H9 (cell line): ENCODE measurements around the gene RAP1GAP2. TPM values are rescaled to one million over a fixed set of nuclear protein-coding genes. Genes with fewer than 3 reads are reported as not detected.

Source experiments
- DNase-seq: peaks from one replicate; pipeline ENCODE4 v3.0.0-alpha.2; 2017
- H2AFZ ChIP-seq: one replicate; pipeline ENCODE4 v1.6.1; 2013; ENCODE audit warnings: mild to moderate bottlenecking, low read length, control low read depth, moderate library complexity
- H2AK5ac ChIP-seq: 2 replicates; pipeline ENCODE4 v1.6.1; 2013; ENCODE audit warnings: low read length, control low read depth, mixed read lengths; ENCODE audit not compliant: insufficient read length
- H2BK120ac ChIP-seq: one replicate; pipeline ENCODE4 v1.6.1; 2013; ENCODE audit warnings: low read depth, mild to moderate bottlenecking, low read length, control low read depth, inconsistent platforms; ENCODE audit not compliant: poor library complexity, severe bottlenecking
- H2BK12ac ChIP-seq: 2 replicates; pipeline ENCODE4 v1.6.1; 2013; ENCODE audit warnings: low read length, control low read depth, mixed read lengths, low read depth; ENCODE audit not compliant: insufficient read length
- H2BK15ac ChIP-seq: 2 replicates; pipeline ENCODE4 v1.6.1; 2013; ENCODE audit warnings: low read depth, low read length, control low read depth
- H2BK20ac ChIP-seq: one replicate; pipeline ENCODE4 v1.6.1; 2013; ENCODE audit warnings: low read depth, mild to moderate bottlenecking, low read length, control low read depth, inconsistent platforms; ENCODE audit not compliant: poor library complexity, severe bottlenecking
- H2BK5ac ChIP-seq: 2 replicates; pipeline ENCODE4 v1.6.1; 2013; ENCODE audit warnings: low read length, control low read depth, mixed read lengths; ENCODE audit not compliant: insufficient read length
- H3K14ac ChIP-seq: 2 replicates; pipeline ENCODE4 v1.6.1; 2013; ENCODE audit warnings: low read length, control low read depth; ENCODE audit not compliant: insufficient read depth
- H3K18ac ChIP-seq: 2 replicates; pipeline ENCODE4 v1.6.1; 2013; ENCODE audit warnings: low read depth, mild to moderate bottlenecking, mixed read lengths, low read length, control low read depth; ENCODE audit not compliant: insufficient read length
- H3K23ac ChIP-seq: 2 replicates; pipeline ENCODE4 v1.6.1; 2013; ENCODE audit warnings: low read length, control low read depth, mixed read lengths, low read depth; ENCODE audit not compliant: insufficient read length
- H3K23me2 ChIP-seq: 2 replicates; pipeline ENCODE4 v1.6.1; 2013; ENCODE audit warnings: low read depth, mild to moderate bottlenecking, mixed read lengths, low read length, control low read depth; ENCODE audit not compliant: insufficient read length, poor library complexity, severe bottlenecking
- H3K27ac ChIP-seq: 2 replicates; pipeline ENCODE4 v1.5.1; 2013; ENCODE audit warnings: low read length, control low read depth, mixed read lengths, low read depth; ENCODE audit not compliant: insufficient read length
- H3K27me3 ChIP-seq: 2 replicates; pipeline ENCODE4 v1.6.1; 2013; ENCODE audit warnings: low read length, control low read depth, inconsistent platforms; ENCODE audit not compliant: insufficient read depth
- H3K4ac ChIP-seq: 2 replicates; pipeline ENCODE4 v1.6.1; 2013; ENCODE audit warnings: low read depth, mild to moderate bottlenecking, control low read depth, inconsistent platforms, low read length, moderate library complexity
- H3K4me1 ChIP-seq: 2 replicates; pipeline ENCODE4 v1.6.1; 2013; ENCODE audit warnings: low read length, control low read depth, inconsistent platforms; ENCODE audit not compliant: insufficient read depth
- H3K4me2 ChIP-seq: 2 replicates; pipeline ENCODE4 v1.6.1; 2013; ENCODE audit warnings: low read length, control low read depth, mixed read lengths; ENCODE audit not compliant: insufficient read length, insufficient read depth
- H3K56ac ChIP-seq: 2 replicates; pipeline ENCODE4 v1.6.1; 2013; ENCODE audit warnings: low read depth, mild to moderate bottlenecking, mixed read lengths, low read length, control low read depth; ENCODE audit not compliant: insufficient read length
- H3K79me1 ChIP-seq: 2 replicates; pipeline ENCODE4 v1.6.1; 2013; ENCODE audit warnings: low read depth, mild to moderate bottlenecking, moderate library complexity, low read length, control low read depth, inconsistent platforms; ENCODE audit not compliant: insufficient read depth, poor library complexity, severe bottlenecking
- H3K79me2 ChIP-seq: 2 replicates; pipeline ENCODE4 v1.6.1; 2013; ENCODE audit warnings: low read length, control low read depth, inconsistent platforms; ENCODE audit not compliant: insufficient read depth
- H3K9ac ChIP-seq: 2 replicates; pipeline ENCODE4 v1.6.1; 2013; ENCODE audit warnings: low read length, control low read depth, mixed read lengths; ENCODE audit not compliant: insufficient read length; ENCODE audit errors: extremely low read depth
- H3K9me3 ChIP-seq: one replicate; pipeline ENCODE4 v1.6.1; 2013; ENCODE audit warnings: low read depth, low read length, inconsistent platforms; ENCODE audit not compliant: control insufficient read depth
- H3T11ph ChIP-seq: one replicate; pipeline ENCODE4 v1.6.1; 2013; ENCODE audit warnings: mild to moderate bottlenecking, low read length, control low read depth, inconsistent platforms
- H4K20me1 ChIP-seq: one replicate; pipeline ENCODE4 v1.6.1; 2013; ENCODE audit not compliant: control insufficient read depth, insufficient read length, insufficient read depth
- H4K5ac ChIP-seq: 2 replicates; pipeline ENCODE4 v1.6.1; 2013; ENCODE audit warnings: low read depth, mild to moderate bottlenecking, mixed read lengths, low read length, control low read depth; ENCODE audit not compliant: insufficient read length
- H4K8ac ChIP-seq: replicated peaks from 2 replicates; pipeline ENCODE4 v1.6.1; 2013; ENCODE audit warnings: low read length, control low read depth, mixed read lengths, low read depth; ENCODE audit not compliant: insufficient read length
- H4K91ac ChIP-seq: 2 replicates; pipeline ENCODE4 v1.6.1; 2013; ENCODE audit warnings: low read depth, mild to moderate bottlenecking, moderate library complexity, mixed read lengths, low read length, control low read depth; ENCODE audit not compliant: insufficient read length
- H3K27ac Mint-ChIP-seq, 3 experiments: 2 replicates in 2 of 3; 3 replicates in 1 of 3; pipeline ENCODE4 v1.8.0; 2020 to 2021; ENCODE audit warnings: mixed read lengths in 3 of 3, mild to moderate bottlenecking in 1 of 3, moderate library complexity in 1 of 3
- H3K27me3 Mint-ChIP-seq: 2 replicates; pipeline ENCODE4 v1.8.0; 2021; ENCODE audit warnings: low read depth, mild to moderate bottlenecking, moderate library complexity, mixed read lengths
- H3K36me3 Mint-ChIP-seq, 3 experiments: 2 replicates in 2 of 3; 3 replicates in 1 of 3; pipeline ENCODE4 v1.8.0; 2020 to 2021; ENCODE audit warnings: low read depth in 3 of 3, mixed read lengths in 3 of 3; ENCODE audit not compliant: insufficient read depth in 1 of 3
- H3K4me1 Mint-ChIP-seq, 2 experiments: 2 replicates each; pipeline ENCODE4 v1.8.0; 2020; ENCODE audit warnings: mixed read lengths in 2 of 2
- H3K4me3 Mint-ChIP-seq, 2 experiments: 2 replicates in 1 of 2; 3 replicates in 1 of 2; pipeline ENCODE4 v1.8.0; 2020 to 2021; ENCODE audit warnings: mild to moderate bottlenecking in 2 of 2, mixed read lengths in 2 of 2, moderate library complexity in 1 of 2
- H3K9me3 Mint-ChIP-seq, 2 experiments: 2 replicates in 1 of 2; 3 replicates in 1 of 2; pipeline ENCODE4 v1.8.0; 2020; ENCODE audit warnings: mild to moderate bottlenecking in 2 of 2, mixed read lengths in 2 of 2, moderate library complexity in 1 of 2
- WGBS: extraction: QIAGEN DNeasy Blood & Tissue Kit; methylation state at CpG from one replicate; pipeline ENCODE4 v1.1.7; 2013; ENCODE audit warnings: missing lambda C conversion rate, low lambda C conversion rate, mixed read lengths; ENCODE audit not compliant: insufficient read length; ENCODE audit errors: extremely low coverage; 5-methylcytosine and 5-hydroxymethylcytosine counted together
- total RNA-seq: library from RNA; stranded (reverse); gene quantifications from 2 replicates; pipeline ENCODE4 v1.2.1, GENCODE V29; 2021
- TF ChIP-seq, protein P1 (sequence below): fragments of 200-600 bp; sonication (generic); conservative IDR thresholded peaks from 3 replicates; pipeline ENCODE4 v1.8.0; 2021; ENCODE audit warnings: antibody characterized with exemption, mild to moderate bottlenecking

RAP1GAP2 gene
- total RNA-seq, 1 experiment from 2014 or later: 33.8 TPM

DNA sequence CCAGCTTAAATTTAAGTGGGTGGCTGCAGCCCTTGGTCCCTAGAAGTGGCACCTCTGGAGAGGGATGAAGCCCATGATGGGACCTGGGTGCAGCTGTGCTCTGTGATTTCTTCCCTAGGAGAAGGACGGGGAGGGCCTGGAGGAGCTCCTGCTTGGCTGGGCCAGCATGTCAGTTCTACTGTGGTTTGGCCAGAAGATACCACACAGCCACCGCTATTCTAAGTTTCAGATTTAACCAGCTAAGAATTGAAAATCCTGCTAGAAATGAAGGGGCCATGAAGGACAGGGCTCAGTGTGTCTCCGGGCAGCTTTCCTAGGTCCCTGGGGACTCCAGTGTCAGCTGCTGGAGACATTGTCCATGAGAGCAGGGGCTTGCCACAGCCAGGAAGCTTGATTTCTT, 9.7 kb downstream of the RAP1GAP2 start:
- Histone ChIP-seq H3K18ac (no peak overlapping the region), H3K4me1 (no peaks in the 10 kb centered on the region), H4K5ac (no peak overlapping the region), H4K8ac (no peak overlapping the region), H2AK5ac (no peak overlapping the region), H2AFZ (no peak overlapping the region), H3K9ac (no peak overlapping the region), H3K79me2 (no peaks in the 10 kb centered on the region), H3K23ac (no peak overlapping the region), H3K14ac (no peak overlapping the region), H3K27ac (no peak overlapping the region), H4K91ac (no peak overlapping the region), H2BK120ac (no peak overlapping the region), H3K9me3 (no peaks in the 10 kb centered on the region), H2BK20ac (no peak overlapping the region), H3K4ac (no peak overlapping the region), H3T11ph (no peak overlapping the region), H3K56ac (no peak overlapping the region), H3K79me1 (no peaks in the 10 kb centered on the region), H3K4me2 (no peak overlapping the region), H2BK12ac (no peak overlapping the region), H2BK5ac (no peak overlapping the region), H3K27me3 (no peaks in the 10 kb centered on the region), H3K23me2 (no peaks in the 10 kb centered on the region), H4K20me1 (no peaks in the 10 kb centered on the region), H2BK15ac (no peak overlapping the region)
- no peak for DNase-seq
- Mint-ChIP-seq H3K4me3 (no peak overlapping the region), H3K9me3 (no peaks in the 10 kb centered on the region), H3K36me3 (no peaks in the 10 kb centered on the region), H3K27ac (no peak overlapping the region), H3K27me3 (0 out of 2 replicates have a peak, but pooled peaks cover 2% of the 10 kb centered on the region), H3K4me1 (peaks cover 4 to 10% of the 10 kb centered on the region in 2 experiments)
- TF ChIP-seq, protein P1, sequence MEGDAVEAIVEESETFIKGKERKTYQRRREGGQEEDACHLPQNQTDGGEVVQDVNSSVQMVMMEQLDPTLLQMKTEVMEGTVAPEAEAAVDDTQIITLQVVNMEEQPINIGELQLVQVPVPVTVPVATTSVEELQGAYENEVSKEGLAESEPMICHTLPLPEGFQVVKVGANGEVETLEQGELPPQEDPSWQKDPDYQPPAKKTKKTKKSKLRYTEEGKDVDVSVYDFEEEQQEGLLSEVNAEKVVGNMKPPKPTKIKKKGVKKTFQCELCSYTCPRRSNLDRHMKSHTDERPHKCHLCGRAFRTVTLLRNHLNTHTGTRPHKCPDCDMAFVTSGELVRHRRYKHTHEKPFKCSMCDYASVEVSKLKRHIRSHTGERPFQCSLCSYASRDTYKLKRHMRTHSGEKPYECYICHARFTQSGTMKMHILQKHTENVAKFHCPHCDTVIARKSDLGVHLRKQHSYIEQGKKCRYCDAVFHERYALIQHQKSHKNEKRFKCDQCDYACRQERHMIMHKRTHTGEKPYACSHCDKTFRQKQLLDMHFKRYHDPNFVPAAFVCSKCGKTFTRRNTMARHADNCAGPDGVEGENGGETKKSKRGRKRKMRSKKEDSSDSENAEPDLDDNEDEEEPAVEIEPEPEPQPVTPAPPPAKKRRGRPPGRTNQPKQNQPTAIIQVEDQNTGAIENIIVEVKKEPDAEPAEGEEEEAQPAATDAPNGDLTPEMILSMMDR: no peak
- no CpG with 5 or more reads among the region's 3 CpGs for WGBS
